GM12891 (cell line): ENCODE results near the gene CAMTA1.

Source experiments
- POLR2A ChIP-seq: IDR thresholded peaks from 2 replicates; pipeline ENCODE4 v1.6.1; 2011; ENCODE audit warnings: low read depth, low read length, control low read depth
- POLR2AphosphoS5 ChIP-seq: IDR thresholded peaks from 2 replicates; pipeline ENCODE4 v1.6.1; 2011; ENCODE audit warnings: low read depth, low read length, control low read depth
- SPI1 ChIP-seq: IDR thresholded peaks from 2 replicates; pipeline ENCODE4 v1.6.1; 2011; ENCODE audit warnings: low read depth, low read length, control low read depth
- TAF1 ChIP-seq: IDR thresholded peaks from 2 replicates; pipeline ENCODE4 v1.6.1; 2011; ENCODE audit warnings: low read depth, low read length, control low read depth

- TF ChIP-seq POLR2AphosphoS5 = no peak
- TF ChIP-seq POLR2A = no peak
- no peak for TF ChIP-seq TAF1
- TF ChIP-seq SPI1 = no peak
Measured at GRCh38 chr1:7610936-7611335, 825.7 kb downstream of the CAMTA1 start.
